ENCODE measurements around the gene ZFR2. TPM values are rescaled to one million over a fixed set of nuclear protein-coding genes. Genes with fewer than 3 reads are reported as not detected.
"Not testable (repeated sequence)": the region's sequence is repeated elsewhere in the genome, so short reads cannot be mapped to it uniquely, and the experiment has no call there.

The ZFR2 gene
- polyA plus RNA-seq, 3 donors = not detected

- peaks cover 8 to 14% of the 10 kb centered on the region in 2 donors for H3K36me3 ChIP-seq (replicated peaks in 1 of 2; ENCODE audit: control insufficient read depth in 1 of 2, insufficient read depth in 2 of 2, low read length in 2 of 2)
- H3K27me3 Mint-ChIP-seq (ENCODE audit: low read depth in 3 of 3); H3K27me3 ChIP-seq (ENCODE audit: control insufficient read depth in 2 of 2, insufficient read depth in 2 of 2, low read length in 2 of 2); H3K9me3 ChIP-seq (replicated peaks in 1 of 2; ENCODE audit: control insufficient read depth in 1 of 2, insufficient read depth in 1 of 2, low read length in 2 of 2); H3K27ac ChIP-seq (ENCODE audit: low read depth in 1 of 2, low read length in 2 of 2); intact Hi-C loops (cut with micrococcal nuclease); H3K4me3 Mint-ChIP-seq; H3K4me2 ChIP-seq (replicated peaks; ENCODE audit: extremely low read depth, low read length, poor library complexity, severe bottlenecking); H3K4me3 ChIP-seq (replicated peaks in 1 of 3; ENCODE audit: low read depth in 2 of 3, low read length in 3 of 3); H3K9ac ChIP-seq (ENCODE audit: insufficient read depth, low read length, poor library complexity, severe bottlenecking); DNase-seq; H2AFZ ChIP-seq (ENCODE audit: insufficient read depth, low read depth, low read length, poor library complexity, severe bottlenecking); H4K20me1 ChIP-seq (ENCODE audit: insufficient read depth, low read length); H3K79me2 ChIP-seq (ENCODE audit: insufficient read depth, low read length); H3K27ac Mint-ChIP-seq; H3K9me3 Mint-ChIP-seq: not testable (repeated sequence)
- peaks cover 10 to 30% of the 10 kb centered on the region in 2 donors for H3K36me3 Mint-ChIP-seq
- 98% methylated on average over 6 of the region's 7 CpGs for WGBS (ENCODE audit: insufficient coverage)
- H3K4me1 ChIP-seq (ENCODE audit: control insufficient read depth in 1 of 2, insufficient read depth in 2 of 2, low read length in 2 of 2) = peaks cover 13 to 16% of the 10 kb centered on the region in 2 donors
- H3K4me1 Mint-ChIP-seq = peaks cover 11% of the 10 kb centered on the region
Measured at GRCh38 chr19:3757705-3758104, 111.1 kb downstream of the ZFR2 start.

Small RNAs within 50 kb of the gene (small RNA-seq; reads per million reads assigned to genes)
- gene AC005777.1 (ENCODE audit: insufficient read length, low read depth) = not detected

Other genes starting within 250 kb of the ZFR2 start
- 10 to 100 TPM in 1 of 3 donors, 1 to 10 TPM in 2; 2.5 to 19.4 (median 3.0) TPM for gene CACTIN, start 242.2 kb downstream of the ZFR2 start, polyA plus RNA-seq
- gene PIP5K1C, start 168.6 kb downstream of the ZFR2 start, polyA plus RNA-seq = 10 to 100 TPM in 2 of 3 donors, 1 to 10 TPM in 1; 6.5 to 19.5 (median 10.1) TPM
- under 1 TPM in 1 of 3 donors, not detected in 2; 0.01 TPM for gene TJP3, start 160.7 kb downstream of the ZFR2 start, polyA plus RNA-seq
- 10 to 100 TPM; 14.5 to 23.1 (median 16.1) TPM for gene APBA3, start 107.3 kb downstream of the ZFR2 start, polyA plus RNA-seq
- gene MRPL54, start 106.4 kb downstream of the ZFR2 start, polyA plus RNA-seq = 100 to 1,000 TPM in 2 of 3 donors, 10 to 100 TPM in 1; 39.9 to 133 (median 115) TPM
- not detected for gene RAX2, start 96.8 kb downstream of the ZFR2 start, polyA plus RNA-seq
- under 1 TPM; 0.20 to 0.44 (median 0.35) TPM for gene MATK, start 82.7 kb downstream of the ZFR2 start, polyA plus RNA-seq
- not detected for gene ATCAY, start 11.6 kb upstream of the ZFR2 start, polyA plus RNA-seq
- not detected for gene NMRK2, start 64.0 kb upstream of the ZFR2 start, polyA plus RNA-seq
- 10 to 100 TPM; 13.7 to 32.1 (median 21.8) TPM for gene DAPK3, start 102.1 kb upstream of the ZFR2 start, polyA plus RNA-seq
- 100 to 1,000 TPM; 264 to 836 (median 323) TPM for gene EEF2, start 116.4 kb upstream of the ZFR2 start, polyA plus RNA-seq
- 1 to 10 TPM; 2.3 to 8.1 (median 5.9) TPM for gene PIAS4, start 138.7 kb upstream of the ZFR2 start, polyA plus RNA-seq
- gene ZBTB7A, start 197.9 kb upstream of the ZFR2 start, polyA plus RNA-seq = 10 to 100 TPM; 18.0 to 31.5 (median 20.2) TPM